Islet of Langerhans (tissue), 1 donor: ENCODE measurements around the gene CCHCR1.
A peak's percentile ranks its signal among the peaks of the same experiment; 100 is the strongest.
"Not testable (repeated sequence)": the region's sequence is repeated elsewhere in the genome, so short reads cannot be mapped to it uniquely, and the experiment has no call there.

Experiments
- FAIRE-seq: peaks from one replicate; lab custom pipeline; 2011; peaks lifted over from hg19 to GRCh38; lab: Jason Lieb, UNC

The CCHCR1 gene, protein sequence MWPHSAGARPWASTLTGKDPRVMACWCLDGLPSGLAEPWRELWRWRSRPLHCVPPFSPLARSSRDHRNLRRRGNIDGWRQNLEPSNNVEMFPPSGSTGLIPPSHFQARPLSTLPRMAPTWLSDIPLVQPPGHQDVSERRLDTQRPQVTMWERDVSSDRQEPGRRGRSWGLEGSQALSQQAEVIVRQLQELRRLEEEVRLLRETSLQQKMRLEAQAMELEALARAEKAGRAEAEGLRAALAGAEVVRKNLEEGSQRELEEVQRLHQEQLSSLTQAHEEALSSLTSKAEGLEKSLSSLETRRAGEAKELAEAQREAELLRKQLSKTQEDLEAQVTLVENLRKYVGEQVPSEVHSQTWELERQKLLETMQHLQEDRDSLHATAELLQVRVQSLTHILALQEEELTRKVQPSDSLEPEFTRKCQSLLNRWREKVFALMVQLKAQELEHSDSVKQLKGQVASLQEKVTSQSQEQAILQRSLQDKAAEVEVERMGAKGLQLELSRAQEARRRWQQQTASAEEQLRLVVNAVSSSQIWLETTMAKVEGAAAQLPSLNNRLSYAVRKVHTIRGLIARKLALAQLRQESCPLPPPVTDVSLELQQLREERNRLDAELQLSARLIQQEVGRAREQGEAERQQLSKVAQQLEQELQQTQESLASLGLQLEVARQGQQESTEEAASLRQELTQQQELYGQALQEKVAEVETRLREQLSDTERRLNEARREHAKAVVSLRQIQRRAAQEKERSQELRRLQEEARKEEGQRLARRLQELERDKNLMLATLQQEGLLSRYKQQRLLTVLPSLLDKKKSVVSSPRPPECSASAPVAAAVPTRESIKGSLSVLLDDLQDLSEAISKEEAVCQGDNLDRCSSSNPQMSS

DNA sequence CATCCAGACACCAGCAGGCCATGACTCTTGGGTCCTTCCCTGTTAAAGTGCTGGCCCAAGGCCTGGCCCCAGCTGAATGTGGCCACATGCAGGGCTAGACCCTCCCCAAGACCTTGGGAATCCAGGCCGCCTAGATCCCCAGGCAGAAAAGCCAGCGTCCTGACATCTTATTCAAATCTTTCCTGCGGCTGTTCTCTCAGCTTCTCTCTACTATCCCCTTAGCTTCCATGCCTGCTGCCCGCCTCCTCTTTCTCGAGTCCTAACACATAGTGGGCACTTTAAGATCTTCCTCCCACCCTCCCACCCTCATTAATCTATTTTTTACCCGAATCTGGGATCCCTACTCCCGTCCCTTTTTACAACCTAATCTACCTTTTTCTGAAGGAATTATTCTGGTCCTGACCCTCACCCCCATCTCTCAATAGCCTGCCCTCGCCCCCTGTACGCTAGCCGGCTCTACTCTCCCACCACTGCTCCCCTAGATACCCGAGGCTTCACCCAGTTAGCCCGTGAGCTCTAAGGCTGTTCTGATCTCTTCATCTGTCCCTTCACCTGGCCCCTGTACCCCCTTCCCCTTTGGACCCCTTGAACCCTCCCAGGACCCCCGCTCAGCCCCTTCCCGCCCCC lies at the start of gene CCHCR1:
Gene CCHCR1, minus strand, starts transcription at position 290 of the 627 bp plus-strand sequence. Its CDS starts 202 bp downstream, at position 88.
- FAIRE-seq: no peak

DNA sequence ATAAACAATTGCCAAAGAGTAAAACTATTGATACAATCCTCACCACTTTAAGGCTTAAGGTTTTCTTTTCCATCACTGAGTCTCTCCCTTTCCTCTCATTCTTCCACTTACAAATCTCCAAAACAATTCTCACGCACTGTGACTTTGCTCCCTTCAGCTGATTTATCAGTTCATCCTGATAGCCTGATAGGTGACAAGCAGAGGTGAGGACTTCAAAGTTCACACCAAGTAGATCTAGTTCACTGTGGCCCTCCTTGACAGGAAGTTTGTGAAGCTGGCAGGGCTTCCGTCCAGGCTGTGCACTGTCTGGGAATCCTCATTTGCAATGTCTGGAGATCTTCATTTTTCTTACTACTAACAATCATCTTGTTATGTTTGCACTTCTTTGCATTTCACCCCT lies 48.0 kb upstream of the CCHCR1 start:
- no peak for FAIRE-seq

DNA sequence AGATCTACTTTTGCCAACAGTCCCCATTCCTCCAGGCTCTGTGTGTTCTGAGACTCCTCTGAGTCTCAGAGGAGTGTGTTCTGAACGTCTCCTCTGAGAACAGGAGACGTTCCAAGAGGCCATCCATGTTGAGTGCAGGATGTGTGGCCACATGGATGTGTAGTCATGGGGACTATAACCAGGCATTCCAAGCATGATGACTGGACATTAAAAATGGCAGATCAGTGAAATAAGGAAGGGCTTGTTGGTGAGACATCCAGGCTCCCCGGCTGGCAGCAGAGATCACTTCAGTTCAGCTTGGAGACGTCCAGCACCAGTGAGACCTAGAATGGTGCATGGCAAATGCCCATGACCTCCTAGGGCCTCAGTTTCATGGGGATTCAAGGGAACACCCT lies 47.1 kb upstream of the CCHCR1 start:
- no peak for FAIRE-seq

DNA sequence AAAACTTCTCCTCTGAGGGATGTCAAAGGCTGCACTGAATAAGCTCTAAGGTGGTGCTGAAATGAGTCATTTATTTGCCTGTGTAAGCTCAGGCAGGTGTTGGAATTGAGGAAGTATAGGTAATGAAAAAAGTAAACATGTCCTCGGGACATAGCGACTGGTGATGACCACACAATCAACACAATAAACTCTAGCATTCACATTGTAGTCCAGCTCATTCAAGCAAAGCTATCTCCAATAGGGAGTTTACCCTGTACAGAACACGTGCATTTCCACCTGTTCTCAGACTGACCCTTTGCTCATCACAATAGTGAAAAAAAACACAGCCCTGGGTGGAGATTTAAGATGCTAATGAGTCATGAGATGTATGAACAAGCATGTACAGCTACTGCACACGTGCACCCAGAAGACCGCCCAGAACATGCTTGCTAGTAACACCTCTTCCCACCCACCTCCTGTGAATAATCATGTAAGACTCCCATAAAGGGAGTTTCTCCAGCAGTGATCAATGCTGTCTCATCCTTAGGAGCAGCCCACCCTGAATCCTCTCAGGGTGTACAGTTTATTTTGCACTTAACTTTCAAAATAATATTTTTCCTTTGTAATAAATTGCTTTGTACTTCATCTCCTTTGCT lies 45.9 kb upstream of the CCHCR1 start:
- FAIRE-seq: peak; percentile 45

DNA sequence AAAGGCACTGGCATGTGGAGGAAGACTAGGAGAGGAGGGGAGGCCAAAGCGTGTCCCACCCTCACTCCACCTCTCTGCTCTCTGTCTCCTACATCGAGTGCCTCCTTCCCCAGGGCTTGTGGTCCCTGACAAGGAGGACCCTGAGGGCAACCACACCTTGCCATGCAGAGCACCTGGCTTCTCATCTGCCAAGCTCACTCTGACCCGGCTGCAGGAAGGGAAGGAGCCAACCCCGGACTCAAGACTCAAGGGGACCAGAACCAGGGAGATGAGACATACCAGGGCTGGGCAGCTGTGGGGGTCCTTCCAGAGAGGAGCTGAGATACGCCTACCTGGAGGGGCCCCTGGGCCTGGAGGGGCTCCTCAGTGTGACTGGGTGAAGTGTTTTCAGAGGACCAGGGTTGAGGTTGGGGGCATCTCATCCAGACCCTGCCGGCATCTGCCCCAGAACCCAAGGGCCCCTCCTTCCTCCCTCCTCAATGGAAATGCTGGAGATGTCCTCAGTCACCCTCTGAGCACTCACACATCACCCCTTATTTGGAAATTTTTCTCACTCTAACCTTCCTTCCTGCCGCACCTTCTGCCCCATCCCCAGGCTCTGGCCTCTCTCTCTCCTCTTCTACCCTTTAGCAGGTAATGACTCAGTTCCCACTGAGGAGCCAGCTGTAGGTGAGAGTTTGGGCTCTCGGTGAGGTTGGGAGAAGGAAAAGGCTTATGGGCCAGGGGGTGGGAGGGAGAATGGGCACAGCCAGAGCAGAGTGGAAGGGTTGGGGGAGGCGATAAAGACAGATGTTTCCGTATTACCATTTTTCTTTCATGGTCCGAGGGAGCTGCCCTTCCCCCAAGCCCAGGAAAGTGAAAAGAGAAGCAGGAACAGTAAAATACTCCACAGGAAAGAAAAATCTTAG lies 44.9 kb upstream of the CCHCR1 start:
- FAIRE-seq: no peak

DNA sequence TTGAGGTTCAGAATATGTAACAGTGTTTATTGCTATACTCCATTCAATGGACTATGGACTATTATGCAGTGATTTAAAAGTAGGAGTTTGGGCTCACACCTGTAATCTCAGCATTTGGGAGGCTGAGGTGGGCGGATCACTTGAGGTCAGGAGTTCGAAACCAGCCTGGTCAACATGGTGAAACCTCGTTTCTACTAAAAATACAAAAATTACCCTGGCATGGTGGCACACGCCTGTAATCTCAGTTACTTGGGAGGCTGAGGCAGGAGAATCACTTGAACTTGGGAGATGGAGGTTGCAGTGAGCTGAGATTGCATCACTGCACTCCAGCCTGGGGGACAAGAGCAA lies 41.5 kb upstream of the CCHCR1 start:
- not testable (repeated sequence) for FAIRE-seq

DNA sequence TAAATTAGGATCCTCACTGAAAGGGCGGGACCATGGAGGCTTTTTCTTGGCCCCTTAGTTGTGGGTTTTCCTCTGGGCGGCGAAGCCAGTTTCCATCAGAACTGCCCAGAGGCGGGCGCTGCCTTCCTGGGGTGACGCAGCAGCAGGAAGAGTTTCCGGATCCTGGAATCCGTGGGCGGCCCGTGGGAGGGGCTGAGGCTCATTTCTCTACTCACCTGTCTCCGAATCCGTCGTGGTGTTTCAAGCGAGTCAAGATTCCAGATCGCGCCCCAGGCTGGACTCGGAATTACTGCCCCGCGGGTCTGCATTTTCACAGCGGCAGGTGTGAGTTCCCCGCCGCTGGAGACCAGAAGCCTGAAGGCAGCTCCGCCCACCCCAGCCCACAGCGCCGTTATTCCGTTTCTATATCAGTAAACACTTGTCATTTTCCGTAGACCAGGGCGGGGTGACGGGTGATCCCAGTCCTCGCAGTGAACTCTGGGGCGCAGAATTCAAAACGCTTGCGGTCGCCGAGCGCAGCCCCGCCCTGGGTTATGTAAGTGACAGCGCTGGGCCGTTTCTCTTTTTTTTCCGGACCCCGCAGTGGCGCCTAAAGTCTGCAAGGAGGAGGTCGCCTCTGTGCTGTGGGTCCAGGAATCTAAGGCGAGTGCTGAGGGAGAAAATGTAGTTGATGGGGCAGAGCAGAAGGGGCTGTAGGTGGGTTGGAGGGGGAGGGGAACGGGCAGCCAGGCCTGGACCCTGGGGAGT lies 40.1 kb upstream of the CCHCR1 start:
- FAIRE-seq: no peak

DNA sequence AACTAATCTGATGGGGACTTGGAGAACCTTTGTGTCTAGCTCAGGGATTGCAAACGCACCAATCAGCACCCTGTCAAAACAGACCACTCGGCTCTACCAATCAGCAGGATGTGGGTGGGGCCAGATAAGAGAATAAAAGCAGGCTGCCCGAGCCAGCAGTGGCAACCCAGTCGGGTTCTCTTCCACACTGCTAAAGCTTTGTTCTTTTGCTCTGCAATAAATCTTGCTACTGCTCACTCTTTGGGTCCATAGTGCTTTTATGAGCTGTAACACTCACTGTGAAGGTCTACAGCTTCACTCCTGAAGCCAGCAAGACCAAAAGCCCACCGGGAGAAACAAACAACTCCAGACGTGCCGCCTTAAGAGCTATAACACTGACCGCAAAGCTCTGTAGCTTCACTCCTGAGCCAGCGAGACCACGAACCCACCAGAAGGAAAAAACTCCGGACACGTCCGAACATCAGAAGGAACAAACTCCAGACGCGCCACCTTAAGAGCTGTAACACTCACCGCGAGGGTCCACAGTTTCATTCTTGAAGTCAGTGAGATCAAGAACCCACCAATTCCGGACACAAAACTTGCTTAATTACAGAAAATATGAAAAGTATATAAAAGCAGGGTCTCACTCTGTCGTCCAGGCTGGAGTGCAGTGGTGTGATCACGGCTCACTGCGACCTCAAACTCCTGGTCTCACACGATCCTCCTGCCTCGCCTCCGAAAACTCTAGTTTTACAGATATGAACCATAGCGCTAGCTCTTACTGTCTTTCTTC lies 38.8 kb upstream of the CCHCR1 start:
- FAIRE-seq: not testable (repeated sequence)

DNA sequence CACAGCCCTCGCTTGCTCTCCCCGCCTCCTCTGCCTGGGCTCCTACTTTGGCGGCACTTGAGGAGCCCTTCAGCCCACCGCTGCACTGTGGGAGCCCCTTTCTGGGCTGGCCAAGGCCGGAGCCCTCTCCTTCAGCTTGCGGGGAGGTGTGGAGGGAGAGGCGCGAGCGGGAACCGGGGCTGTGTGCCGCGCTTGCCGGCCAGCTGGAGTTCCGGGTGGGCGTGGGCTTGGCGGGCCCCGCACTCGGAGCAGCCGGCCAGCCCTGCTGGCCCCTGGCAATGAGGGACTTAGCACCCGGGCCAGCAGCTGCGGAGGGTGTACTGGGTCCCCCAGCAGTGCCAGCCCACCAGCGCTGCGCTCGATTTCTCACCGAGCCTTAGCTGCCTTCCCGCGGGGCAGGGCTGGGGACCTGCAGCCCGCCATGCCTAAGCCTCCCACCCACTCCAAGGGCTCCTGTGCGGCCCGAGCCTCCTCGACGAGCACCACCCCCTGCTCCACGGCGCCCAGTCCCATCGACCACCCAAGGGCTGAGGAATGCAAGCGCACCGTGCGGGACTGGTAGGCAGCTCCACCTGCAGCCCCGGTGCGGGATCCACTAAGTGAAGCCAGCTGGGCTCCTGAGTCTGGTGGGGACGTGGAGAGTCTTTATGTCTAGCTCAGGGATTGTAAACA lies 37.8 kb upstream of the CCHCR1 start:
- not testable (repeated sequence) for FAIRE-seq

DNA sequence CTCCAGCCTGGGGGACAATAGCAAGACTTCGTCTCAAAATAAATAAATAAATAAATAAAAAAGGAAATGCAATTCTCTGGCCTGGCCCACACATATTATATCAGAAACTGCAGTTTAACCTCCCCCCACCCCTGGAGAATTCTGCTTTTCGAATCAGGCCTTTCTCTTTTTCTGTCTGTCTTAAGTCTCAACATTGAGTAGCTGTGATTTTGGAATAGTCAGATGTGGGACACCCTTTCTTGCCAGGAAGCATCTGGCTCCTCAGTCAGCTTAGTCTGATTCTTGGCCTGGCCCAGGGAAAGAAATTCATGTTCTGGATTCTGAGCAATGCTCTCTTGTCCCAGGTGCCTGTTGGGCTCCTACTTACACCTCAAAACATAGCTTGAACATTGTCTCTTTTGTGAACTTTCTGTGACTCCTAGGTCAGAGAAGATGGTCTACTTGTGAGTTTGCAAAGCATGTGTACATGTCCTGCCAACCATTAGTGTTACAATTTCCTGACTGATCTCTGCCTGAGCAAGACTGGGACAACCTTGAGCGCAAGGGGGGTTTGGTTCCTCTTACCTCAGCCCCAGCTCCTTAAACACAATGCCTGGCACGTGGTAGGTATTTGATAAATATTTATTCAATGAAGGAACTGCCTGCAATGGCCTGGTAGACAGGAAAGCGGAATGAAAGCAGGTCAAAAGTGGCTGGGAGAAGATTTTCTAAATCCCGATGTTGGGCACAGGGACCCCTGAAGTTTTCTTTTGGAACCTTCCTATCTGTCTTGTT lies 36.6 kb upstream of the CCHCR1 start:
- no peak for FAIRE-seq

DNA sequence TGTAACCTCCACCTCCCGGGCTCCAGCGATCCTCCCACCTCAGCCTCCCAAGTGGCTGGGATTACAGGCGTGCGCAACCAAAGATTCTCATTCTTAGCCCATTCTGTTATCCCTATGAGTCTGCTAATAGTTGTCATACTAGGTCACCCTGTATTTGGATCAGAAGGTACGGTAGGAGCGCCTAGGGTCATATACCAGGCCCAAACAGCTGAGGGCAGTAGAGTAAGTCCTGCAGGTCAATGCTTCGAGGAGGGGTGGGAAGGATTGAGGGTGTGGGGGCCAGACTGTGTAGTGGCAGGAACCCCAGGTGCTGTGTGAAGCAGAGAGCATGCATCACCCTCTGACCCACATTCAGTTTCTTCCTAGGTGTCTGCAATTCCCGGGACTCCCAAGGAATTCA lies 35.6 kb upstream of the CCHCR1 start:
- FAIRE-seq: no peak

DNA sequence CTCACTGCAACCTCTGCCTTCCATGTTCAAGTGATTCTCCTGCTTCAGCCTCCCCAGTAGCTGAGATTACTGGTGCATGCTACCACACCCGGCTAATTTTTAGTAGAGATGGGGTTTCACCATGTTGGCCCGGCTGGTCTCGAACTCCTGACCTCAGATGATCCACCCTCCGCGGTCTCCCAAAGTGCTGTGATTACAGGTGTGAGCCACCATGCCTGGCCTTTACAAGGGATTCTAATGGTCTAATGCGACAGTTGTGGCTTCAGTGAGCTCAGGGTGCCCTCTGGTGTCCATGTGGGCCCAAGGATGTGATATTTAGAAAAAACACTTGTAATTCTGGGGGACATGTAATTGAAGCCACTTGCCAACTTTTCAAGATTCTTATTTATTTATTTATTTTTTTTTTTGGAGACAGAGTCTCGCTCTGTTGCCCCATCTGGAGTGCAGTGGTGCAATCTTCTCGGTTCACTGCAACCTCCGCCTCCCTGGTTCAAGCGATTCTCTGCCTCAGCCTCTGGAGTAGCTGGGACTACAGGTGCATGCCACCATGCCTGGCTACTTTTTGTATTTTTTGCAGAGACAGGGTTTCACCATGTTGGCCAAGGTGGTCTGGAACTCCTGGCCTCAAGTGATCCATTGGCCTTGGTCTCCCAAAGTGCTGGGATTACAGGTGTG lies 35.0 kb upstream of the CCHCR1 start:
- FAIRE-seq: not testable (repeated sequence)

DNA sequence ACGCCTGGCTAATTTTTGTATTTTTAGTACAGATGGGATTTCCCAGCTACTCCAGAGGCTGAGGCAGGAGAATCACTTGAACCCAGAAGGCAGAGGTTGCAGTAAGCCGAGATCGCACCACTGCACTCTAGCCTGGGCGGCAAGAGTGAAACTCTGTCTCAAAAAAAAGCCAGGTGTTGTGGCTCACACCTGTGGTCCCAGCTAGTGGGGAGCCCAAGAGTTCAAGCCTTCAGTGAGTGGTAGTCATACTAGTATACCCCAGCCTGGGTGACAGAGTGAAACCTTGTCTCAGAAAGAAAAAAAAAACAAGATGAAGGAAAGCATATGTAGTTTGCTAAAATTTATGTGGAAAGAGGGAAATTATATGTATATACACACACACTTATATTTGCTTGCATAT lies 32.9 kb upstream of the CCHCR1 start:
- no peak for FAIRE-seq

DNA sequence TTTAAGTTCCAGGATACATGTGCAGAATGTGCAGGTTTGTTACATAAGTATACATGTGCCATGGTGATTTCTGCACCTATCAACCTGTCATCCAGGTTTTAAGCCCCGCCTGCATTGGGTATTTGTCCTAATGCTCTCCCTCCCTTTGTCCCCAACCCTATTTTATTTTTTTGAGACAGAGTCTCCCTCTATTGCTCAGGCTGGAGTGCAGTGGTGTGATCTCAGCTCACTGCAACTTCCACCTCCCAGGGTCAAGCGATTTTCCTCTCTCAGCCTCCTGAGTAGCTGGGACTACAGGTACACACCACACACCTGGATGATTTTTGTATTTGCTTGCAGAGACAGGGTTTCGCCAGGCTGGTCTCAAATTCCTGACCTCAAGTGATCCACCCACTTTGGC lies 31.6 kb upstream of the CCHCR1 start:
- not testable (repeated sequence) for FAIRE-seq

DNA sequence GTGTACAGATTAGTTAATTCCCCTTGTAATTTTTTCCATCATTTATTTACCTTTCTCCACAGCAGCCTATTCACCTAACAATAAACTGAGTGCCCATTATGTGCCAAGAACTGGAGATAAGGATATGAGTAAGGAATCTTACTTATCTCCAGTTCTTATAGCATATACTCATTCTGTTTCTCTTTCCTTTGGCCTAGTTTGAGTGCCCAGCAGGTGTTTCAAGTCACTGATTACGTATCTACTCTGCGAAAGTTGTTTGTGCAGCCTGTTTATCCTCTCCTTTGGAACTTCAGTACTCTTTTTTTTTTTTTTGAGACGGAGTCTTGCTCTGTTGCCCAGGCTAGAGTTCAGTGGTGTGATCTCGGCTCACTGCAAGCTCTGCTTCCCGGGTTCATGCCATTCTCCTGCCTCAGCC lies 30.2 kb upstream of the CCHCR1 start:
- FAIRE-seq: no peak

DNA sequence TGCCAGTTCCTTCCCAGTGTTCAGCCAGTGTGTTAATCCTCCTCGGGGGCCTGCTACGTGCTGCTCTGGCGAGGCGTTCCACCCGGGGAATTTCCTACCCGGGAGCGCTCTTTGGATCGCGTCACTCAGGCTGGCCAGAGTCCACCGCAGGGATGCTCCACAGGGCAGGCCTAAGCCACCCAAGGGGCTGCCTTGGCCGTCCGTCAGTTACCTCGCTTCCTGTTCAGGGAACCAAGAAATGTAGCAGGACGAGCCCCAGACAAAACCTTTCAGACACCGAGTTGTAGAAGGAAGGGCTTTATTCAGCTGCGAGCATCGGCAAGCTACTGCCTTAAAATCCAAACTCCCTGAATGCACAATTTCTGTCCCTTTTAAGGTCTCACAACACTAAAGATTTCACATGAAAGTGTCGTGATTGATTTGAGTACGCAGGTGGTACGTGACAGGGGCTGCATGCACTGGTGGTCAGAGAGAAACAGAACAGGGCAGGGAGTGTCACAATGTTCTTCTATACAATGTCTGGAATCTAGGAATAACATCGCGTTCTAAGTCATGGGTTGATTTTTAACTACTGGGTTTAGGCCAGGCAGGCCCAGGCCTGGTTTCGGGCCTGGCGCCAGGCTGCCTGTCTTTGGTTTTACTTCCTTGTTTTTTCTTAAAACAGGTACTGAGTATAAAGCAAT lies 28.6 kb upstream of the CCHCR1 start:
- no peak for FAIRE-seq

DNA sequence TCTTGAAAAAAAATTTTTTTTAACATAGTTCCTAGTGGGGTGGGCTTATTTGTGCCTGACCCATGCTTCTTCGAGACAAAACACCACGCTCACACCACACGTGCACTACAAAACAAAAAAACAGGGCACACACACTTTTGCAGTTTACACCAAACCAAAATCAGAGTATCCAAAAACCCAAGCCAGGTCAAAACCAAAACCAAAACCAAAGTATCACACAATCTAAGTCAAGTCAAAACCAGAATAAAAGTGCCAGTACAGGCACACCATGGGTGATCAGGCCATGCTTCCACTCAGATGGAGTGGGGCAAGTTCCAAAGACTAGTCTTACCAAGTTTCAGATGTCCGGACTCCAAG lies 28.1 kb upstream of the CCHCR1 start:
- FAIRE-seq: not testable (repeated sequence)
